GM21529 (cell line): ENCODE measurements around the gene WLS.

Experiments used
- ATAC-seq: cut with Tn5 transposase; IDR thresholded peaks from one replicate; pipeline ENCODE4 v1.9.1; 2021; ENCODE audit not compliant: unreplicated experiment

Gene WLS

DNA sequence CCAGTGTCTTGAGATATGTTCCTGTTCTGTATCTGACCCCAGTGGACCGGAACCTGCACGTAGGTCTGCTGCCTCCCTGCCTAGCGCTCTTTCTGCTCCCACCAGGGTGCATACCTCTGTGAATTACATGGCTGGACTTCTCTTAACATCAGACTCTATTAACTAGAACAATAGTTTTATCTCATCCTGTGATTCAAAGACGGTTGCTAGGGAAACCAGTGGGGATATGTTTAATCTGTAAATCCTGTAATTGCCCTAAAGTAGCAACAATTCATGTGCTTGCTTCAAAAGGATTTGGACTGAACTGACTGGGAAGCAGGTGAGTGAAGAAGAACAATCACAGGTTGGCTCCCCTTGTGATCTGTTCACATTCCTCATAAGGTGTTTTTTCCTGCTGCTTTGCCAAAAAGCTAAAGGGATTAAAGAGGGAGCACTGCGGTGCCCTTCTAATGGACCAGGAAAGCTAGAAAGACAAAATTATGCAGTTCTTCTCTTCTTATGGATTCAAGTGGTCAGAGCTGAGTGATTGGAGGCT lies 129.2 kb downstream of the WLS start:
- no peak for ATAC-seq

DNA sequence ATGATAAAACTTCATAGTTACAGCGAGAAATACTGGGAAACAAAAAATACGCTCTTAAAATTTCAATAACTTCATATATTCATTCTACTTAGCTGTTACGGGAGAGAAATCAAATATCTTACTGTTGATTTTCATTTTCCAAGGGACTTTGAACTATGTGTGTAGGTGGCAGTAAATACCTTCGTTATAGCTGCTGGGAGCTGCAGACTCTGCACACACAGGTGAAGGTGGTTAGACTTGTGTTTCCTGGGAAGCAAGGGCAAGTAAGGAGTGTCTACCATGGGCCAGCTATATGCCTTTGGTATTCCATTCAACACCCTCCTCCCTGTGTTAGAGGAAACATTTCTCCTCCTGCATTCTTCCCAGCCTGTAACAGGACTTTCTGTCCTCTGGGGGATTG lies 130.5 kb downstream of the WLS start:
- no peak for ATAC-seq

- no peak for ATAC-seq
Observed at GRCh38 chr1:68100571-68100970, 131.8 kb downstream of the WLS start.

DNA sequence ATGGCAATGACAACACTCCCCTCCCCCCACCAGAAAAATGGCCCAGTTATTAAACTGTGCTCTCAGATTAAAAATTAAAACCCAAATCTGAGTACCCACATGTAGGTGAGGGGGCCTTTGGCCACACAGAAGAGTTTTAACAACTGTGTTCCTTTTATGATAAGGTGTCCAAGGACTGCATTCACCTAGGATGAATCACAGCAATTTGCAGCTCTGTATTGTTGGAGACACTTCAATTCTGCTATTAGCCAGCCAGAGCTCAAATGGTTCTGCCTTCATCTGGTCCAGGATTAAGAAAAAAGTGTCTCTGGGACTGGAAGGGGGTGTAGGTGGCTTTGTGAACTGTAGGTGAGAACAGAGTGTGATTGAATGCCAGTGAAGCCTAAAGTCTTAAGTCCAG lies 138.6 kb downstream of the WLS start:
- no peak for ATAC-seq

DNA sequence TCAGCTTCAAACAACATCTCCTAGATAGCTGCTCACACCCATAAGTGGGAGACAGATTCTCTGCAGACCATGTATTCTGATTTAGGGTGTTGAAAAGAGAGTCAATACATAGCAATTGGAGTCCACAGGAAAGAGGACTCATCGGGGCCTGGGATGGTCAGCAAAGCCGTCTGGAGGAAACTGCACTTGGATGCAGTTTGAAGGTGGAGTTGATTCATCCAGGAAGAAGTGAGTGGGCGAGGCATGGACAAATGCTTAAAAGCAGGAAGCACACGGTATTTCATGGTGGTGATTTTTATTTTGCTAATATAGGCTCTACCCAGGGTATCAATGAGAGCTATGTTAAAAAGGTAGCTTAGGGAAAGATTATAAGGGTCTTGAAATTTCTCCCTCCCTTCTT lies 145.1 kb downstream of the WLS start:
- no peak for ATAC-seq

DNA sequence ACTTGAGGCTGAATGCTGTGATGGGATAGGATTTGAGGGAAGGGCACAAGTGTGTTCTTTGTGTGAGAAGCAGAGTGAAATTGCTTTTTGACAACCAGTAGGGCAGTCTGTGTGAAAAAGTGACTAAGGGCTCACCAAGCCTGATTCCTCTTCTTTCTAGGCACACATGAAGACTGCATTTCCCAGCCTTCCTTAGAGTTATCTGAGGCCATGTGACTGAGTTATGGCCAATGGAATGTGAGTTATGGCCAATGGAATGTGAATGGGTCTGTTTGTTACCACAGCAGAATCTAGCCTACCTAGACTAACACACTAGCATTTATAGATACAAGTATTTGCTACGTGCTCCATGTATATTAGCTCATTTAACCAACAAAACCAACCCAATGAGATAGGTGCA lies 146.6 kb downstream of the WLS start:
- ATAC-seq, result no peak

DNA sequence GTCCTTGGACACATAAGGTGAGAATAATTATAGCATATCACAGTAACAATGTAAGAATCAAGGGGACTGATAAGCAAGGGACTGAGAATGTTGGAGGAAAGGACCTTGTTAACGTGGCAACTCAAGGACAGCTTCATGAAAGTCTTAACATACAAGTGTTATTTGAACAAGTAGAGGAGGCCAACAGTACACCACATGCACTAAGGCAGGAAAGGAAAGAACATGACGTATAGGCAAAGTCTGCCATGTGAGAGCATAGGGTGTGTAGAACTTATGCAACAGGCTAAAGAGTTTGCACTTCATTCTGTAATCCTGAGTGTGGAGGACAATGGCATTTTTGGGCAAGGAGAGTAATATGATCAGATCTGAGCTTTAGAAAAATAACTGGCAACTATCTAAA lies 148.6 kb downstream of the WLS start:
- no peak for ATAC-seq

DNA sequence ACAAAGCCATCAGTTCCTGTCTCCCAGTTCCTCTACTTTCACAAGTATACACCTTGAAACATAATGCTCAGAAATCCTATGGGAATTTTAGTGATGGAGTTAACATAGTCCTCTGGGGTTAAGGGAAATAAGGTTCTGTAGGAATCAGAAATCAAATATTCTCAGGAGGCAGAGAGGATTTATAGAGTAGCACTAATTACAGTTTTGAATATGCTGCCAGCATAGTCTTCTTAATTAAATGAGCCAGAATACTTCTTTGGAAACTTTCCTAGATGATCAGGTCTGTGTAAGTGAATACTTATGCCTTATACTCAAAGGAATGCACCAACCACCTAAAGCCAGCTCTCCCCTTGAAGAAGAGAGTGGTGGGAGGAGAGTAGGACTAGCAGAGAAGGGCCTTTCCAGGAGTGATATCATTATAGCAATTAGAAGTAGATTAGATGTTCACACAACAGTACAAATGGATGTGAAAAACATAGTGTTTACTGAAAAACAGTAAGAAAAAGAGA lies 150.5 kb downstream of the WLS start:
- no peak for ATAC-seq

GRCh38 chr1:68078647-68079046 lies 153.7 kb downstream of the WLS start:
- ATAC-seq, result no peak
